ENCODE data around the gene TNS2. TPM values are rescaled to one million over a fixed set of nuclear protein-coding genes. Genes with fewer than 3 reads are reported as not detected.

The TNS2 gene
- total and polyA plus RNA-seq, 2 of the 13 experiments (the other 11 are each of a cell fraction or from before 2014, with no cell fraction given): 8.9 to 20.4 TPM

GRCh38 chr12:53012928-53013327, 36.9 kb upstream of the TNS2 start:
- TF ChIP-seq ZNF709 (CRISPR knock-in tag; IDR thresholded peaks at IDR 0.05) (no peak), RBM39 (IDR thresholded peaks at IDR 0.05; ENCODE audit: low read depth, low read length, poor library complexity, severe bottlenecking) (no peak), PHF8 (CRISPR knock-in tag; IDR thresholded peaks at IDR 0.05) (no peak), NFE2 (CRISPR knock-in tag; IDR thresholded peaks at IDR 0.05) (no peak)
- TF ChIP-seq, protein P1, sequence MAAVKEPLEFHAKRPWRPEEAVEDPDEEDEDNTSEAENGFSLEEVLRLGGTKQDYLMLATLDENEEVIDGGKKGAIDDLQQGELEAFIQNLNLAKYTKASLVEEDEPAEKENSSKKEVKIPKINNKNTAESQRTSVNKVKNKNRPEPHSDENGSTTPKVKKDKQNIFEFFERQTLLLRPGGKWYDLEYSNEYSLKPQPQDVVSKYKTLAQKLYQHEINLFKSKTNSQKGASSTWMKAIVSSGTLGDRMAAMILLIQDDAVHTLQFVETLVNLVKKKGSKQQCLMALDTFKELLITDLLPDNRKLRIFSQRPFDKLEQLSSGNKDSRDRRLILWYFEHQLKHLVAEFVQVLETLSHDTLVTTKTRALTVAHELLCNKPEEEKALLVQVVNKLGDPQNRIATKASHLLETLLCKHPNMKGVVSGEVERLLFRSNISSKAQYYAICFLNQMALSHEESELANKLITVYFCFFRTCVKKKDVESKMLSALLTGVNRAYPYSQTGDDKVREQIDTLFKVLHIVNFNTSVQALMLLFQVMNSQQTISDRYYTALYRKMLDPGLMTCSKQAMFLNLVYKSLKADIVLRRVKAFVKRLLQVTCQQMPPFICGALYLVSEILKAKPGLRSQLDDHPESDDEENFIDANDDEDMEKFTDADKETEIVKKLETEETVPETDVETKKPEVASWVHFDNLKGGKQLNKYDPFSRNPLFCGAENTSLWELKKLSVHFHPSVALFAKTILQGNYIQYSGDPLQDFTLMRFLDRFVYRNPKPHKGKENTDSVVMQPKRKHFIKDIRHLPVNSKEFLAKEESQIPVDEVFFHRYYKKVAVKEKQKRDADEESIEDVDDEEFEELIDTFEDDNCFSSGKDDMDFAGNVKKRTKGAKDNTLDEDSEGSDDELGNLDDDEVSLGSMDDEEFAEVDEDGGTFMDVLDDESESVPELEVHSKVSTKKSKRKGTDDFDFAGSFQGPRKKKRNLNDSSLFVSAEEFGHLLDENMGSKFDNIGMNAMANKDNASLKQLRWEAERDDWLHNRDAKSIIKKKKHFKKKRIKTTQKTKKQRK (IDR thresholded peaks at IDR 0.05; ENCODE audit: low read length): no peak
- Histone ChIP-seq H4K20me1 (ENCODE audit: insufficient read depth, low read length) (peaks cover 90% of the 10 kb centered on the region), H3K9ac (ENCODE audit: insufficient read depth, low read depth, low read length) (no peak overlapping the region; the same call in 1 of the 2 replicates), H3K4me2 (ENCODE audit: low read depth, low read length) (no peak overlapping the region), H3K27me3 (ENCODE audit: control insufficient read depth in 1 of 2, insufficient read depth in 2 of 2, low read length in 2 of 2) (no peaks in the 10 kb centered on the region; a peak in 1 of 5 replicates), H2AFZ (ENCODE audit: low read length) (no peak overlapping the region), H3K79me2 (ENCODE audit: insufficient read depth, low read length) (peaks cover 94% of the 10 kb centered on the region), H3K9me3 (ENCODE audit: low read length) (no peaks in the 10 kb centered on the region), H3K4me1 (ENCODE audit: insufficient read depth, low read length) (peaks cover 78% of the 10 kb centered on the region), H3K36me3 (replicated peaks in 1 of 2; ENCODE audit: control insufficient read depth in 1 of 2, insufficient read depth in 2 of 2, low read length in 2 of 2) (peaks cover 1 to 59% of the 10 kb centered on the region in 2 experiments), H3K27ac (ENCODE audit: extremely low read length, insufficient read depth, low read length) (peak overlapping the region; percentile 21), H3K4me3 (replicated peaks in 1 of 3; ENCODE audit: insufficient read depth in 1 of 3, low read depth in 2 of 3, low read length in 3 of 3) (no peak overlapping the region)
- ChIA-PET CTCF (ENCODE audit: low intra/inter-chr PET ratio, low total read pairs) (no interaction called here), POLR2A (no interaction called here)
- ATAC-seq (no peak), FAIRE-seq (no peak), DNase-seq (ENCODE audit: low spot score) (no peak)
- in situ Hi-C loops (cut with HindIII; ENCODE audit: extremely low pct_ligation_motif_present, low pct_unique_long_range_greater_than_20kb): no loop called here
- intact Hi-C loops (cut with micrococcal nuclease; ENCODE audit: unreplicated experiment): no loop called here
- BruUV-seq (replicated peaks): no TSS peak
- 86% methylated on average over 3 of the region's 3 CpGs for WGBS (ENCODE audit: low lambda C conversion rate)

DNA sequence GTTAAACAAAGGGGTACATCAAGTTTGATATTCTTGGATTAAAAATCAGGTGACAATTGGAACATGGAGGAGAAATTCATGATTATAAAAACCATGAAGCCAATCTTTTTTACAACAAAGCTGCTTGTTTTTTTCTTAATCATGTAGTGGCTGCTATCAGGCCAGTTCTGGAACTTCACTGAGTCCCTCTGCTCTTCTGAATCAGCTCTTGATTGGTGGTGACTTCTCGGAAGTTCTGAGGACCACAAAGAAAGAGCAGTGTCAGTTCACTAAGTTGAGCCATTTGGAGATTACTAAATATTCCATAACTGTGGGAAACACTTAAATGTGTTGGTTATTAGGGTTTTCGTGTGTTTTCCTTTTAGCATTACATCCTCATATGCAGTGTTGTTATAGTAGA, 35.2 kb upstream of the TNS2 start:
- POLR2A ChIA-PET: no interaction called here
- WGBS (ENCODE audit: low lambda C conversion rate): 98% methylated on average over 2 of the region's 2 CpGs
- Histone ChIP-seq H3K36me3 (replicated peaks in 1 of 2; ENCODE audit: control insufficient read depth in 1 of 2, insufficient read depth in 2 of 2, low read length in 2 of 2) (peaks cover 1 to 61% of the 10 kb centered on the region in 2 experiments), H4K20me1 (ENCODE audit: insufficient read depth, low read length) (peaks cover 77% of the 10 kb centered on the region), H3K9me3 (ENCODE audit: low read length) (no peaks in the 10 kb centered on the region), H2AFZ (ENCODE audit: low read length) (no peak overlapping the region), H3K9ac (ENCODE audit: insufficient read depth, low read depth, low read length) (no peak overlapping the region), H3K4me3 (replicated peaks in 1 of 3; ENCODE audit: insufficient read depth in 1 of 3, low read depth in 2 of 3, low read length in 3 of 3) (no peak overlapping the region), H3K4me2 (ENCODE audit: low read depth, low read length) (no peak overlapping the region), H3K79me2 (ENCODE audit: insufficient read depth, low read length) (peaks cover 86% of the 10 kb centered on the region), H3K27me3 (ENCODE audit: control insufficient read depth in 1 of 2, insufficient read depth in 2 of 2, low read length in 2 of 2) (no peaks in the 10 kb centered on the region), H3K27ac (ENCODE audit: extremely low read length, insufficient read depth, low read length) (no peak overlapping the region), H3K4me1 (ENCODE audit: insufficient read depth, low read length) (peaks cover 62% of the 10 kb centered on the region)
- in situ Hi-C loops (cut with HindIII; ENCODE audit: extremely low pct_ligation_motif_present, low pct_unique_long_range_greater_than_20kb): no loop called here
- FAIRE-seq (no peak), DNase-seq (ENCODE audit: low spot score) (no peak), ATAC-seq (no peak)
- intact Hi-C loops (cut with micrococcal nuclease; ENCODE audit: unreplicated experiment): no loop called here
- BruUV-seq (replicated peaks): no TSS peak
- TF ChIP-seq KLF9 (CRISPR knock-in tag; IDR thresholded peaks at IDR 0.05; ENCODE audit: low read depth): no peak
- TF ChIP-seq TEAD2 (CRISPR knock-in tag; IDR thresholded peaks at IDR 0.05): no peak
- no peak for TF ChIP-seq ZNF225 (CRISPR knock-in tag; IDR thresholded peaks at IDR 0.05)
- 0 out of 2 replicates have a peak, but pooled peaks have one; percentile 11 for TF ChIP-seq RBFOX2 (IDR thresholded peaks at IDR 0.05; ENCODE audit: low read depth, low read length)
- TF ChIP-seq XBP1 (CRISPR knock-in tag; IDR thresholded peaks at IDR 0.05): no peak
- CTCF ChIA-PET (ENCODE audit: low intra/inter-chr PET ratio, low total read pairs): no interaction called here

All from HepG2 (cell line).